Uterus (tissue), 4 donors: ENCODE results near the gene KCNT2. TPM values are rescaled to one million over a fixed set of nuclear protein-coding genes. Genes with fewer than 3 reads are reported as not detected.

ENCODE experiments used
- DNase-seq, 2 donors: peaks; one replicate each; pipeline ENCODE4 v3.0.0-alpha.2; 2019 to 2020
- H3K27ac ChIP-seq, 2 donors: fragments of 200-600 bp; sonication (generic); 1 replicate in 1 of 2; 2 replicates in 1 of 2; pipeline ENCODE4 v1.5.1; 2016 to 2018
- H3K27me3 ChIP-seq, 2 donors: fragments of 200-600 bp; sonication (generic); one replicate each; pipeline ENCODE4 v1.5.1; 2018 to 2019; ENCODE audit warnings: control low read depth in 1 of 2
- H3K36me3 ChIP-seq, 2 donors: fragments of 200-600 bp; sonication (generic); one replicate each; pipeline ENCODE4 v1.5.1; 2019; ENCODE audit warnings: control low read depth in 1 of 2
- H3K4me1 ChIP-seq, 2 donors: fragments of 200-600 bp; sonication (generic); one replicate each; pipeline ENCODE4 v1.5.1; 2018 to 2019; ENCODE audit warnings: control low read depth in 1 of 2
- H3K4me3 ChIP-seq, 2 donors: fragments of 200-600 bp; sonication (generic); 1 replicate in 1 of 2; 2 replicates in 1 of 2; pipeline ENCODE4 v1.5.1; 2018 to 2019; ENCODE audit warnings: mild to moderate bottlenecking in 1 of 2
- H3K9me3 ChIP-seq, 2 donors: fragments of 200-600 bp; sonication (generic); one replicate each; pipeline ENCODE4 v1.5.1; 2019; ENCODE audit warnings: control low read depth in 1 of 2
- CTCF ChIP-seq, 4 experiments: fragments of 200-600 bp in 2 of 4; fragments of 450-650 bp in 2 of 4; sonication (generic) in 2 of 4; IDR thresholded peaks; one replicate each; pipeline ENCODE4 v1.5.1; 2016 to 2019; ENCODE audit warnings: antibody characterized with exemption in 4 of 4, mild to moderate bottlenecking in 2 of 4, moderate library complexity in 1 of 4
- POLR2A ChIP-seq, 2 donors: fragments of 450-650 bp; IDR thresholded peaks; one replicate each; pipeline ENCODE4 v1.6.1; 2016; ENCODE audit warnings: antibody characterized with exemption in 2 of 2, mild to moderate bottlenecking in 1 of 2, moderate library complexity in 1 of 2
- intact Hi-C: fragments of 100-400 bp; cut with DNase I; formaldehyde crosslinking; loops from one replicate; pipeline ENCODE4 v1.15.1; 2023; ENCODE audit warnings: low total_unique reads
- total RNA-seq, 4 donors: library from RNA; depleted of rRNA in 3 of 4; stranded (reverse); fragments of >200 nt in 3 of 4; gene quantifications; one replicate each; pipeline versions ENCODE4 v1.1.0 to v1.2.4, GENCODE V29; 2014 to 2023
- donor health status: DM: yes; HTN: yes; CAD: no.

Gene KCNT2
- total RNA-seq, 4 donors from 2014 or later = 2.3 to 20.5 (median 3.8) TPM

- Histone ChIP-seq H3K9me3 (no peaks in the 10 kb centered on the region), H3K4me1 (no peaks in the 10 kb centered on the region), H3K4me3 (no peak overlapping the region), H3K27me3 (no peaks in the 10 kb centered on the region), H3K27ac (no peak overlapping the region), H3K36me3 (no peaks in the 10 kb centered on the region)
- no peak for DNase-seq
- intact Hi-C loops = no loop called here
- no peak for TF ChIP-seq POLR2A (IDR thresholded peaks at IDR 0.05)
- no peak for TF ChIP-seq CTCF (IDR thresholded peaks at IDR 0.05)
Observed at GRCh38 chr1:196229546-196229945, 378.7 kb downstream of the KCNT2 start.

GRCh38 chr1:196214866-196215265 is 393.4 kb downstream of the KCNT2 start:
- no peaks in the 10 kb centered on the region for H3K4me1 ChIP-seq
- DNase-seq = no peak
- TF ChIP-seq POLR2A (IDR thresholded peaks at IDR 0.05) (no peak), CTCF (IDR thresholded peaks at IDR 0.05) (no peak)
- no peaks in the 10 kb centered on the region for H3K9me3 ChIP-seq
- H3K36me3 ChIP-seq = no peaks in the 10 kb centered on the region
- H3K27me3 ChIP-seq = no peaks in the 10 kb centered on the region
- intact Hi-C loops = no loop called here
- no peak overlapping the region for H3K27ac ChIP-seq
- H3K4me3 ChIP-seq = no peak overlapping the region

GRCh38 chr1:196209983-196210382 is 398.3 kb downstream of the KCNT2 start:
- no peak for DNase-seq
- Histone ChIP-seq H3K27me3 (no peaks in the 10 kb centered on the region), H3K9me3 (no peaks in the 10 kb centered on the region), H3K4me3 (no peak overlapping the region), H3K36me3 (no peaks in the 10 kb centered on the region), H3K4me1 (no peaks in the 10 kb centered on the region), H3K27ac (no peak overlapping the region)
- TF ChIP-seq CTCF (IDR thresholded peaks at IDR 0.05) = no peak
- no peak for TF ChIP-seq POLR2A (IDR thresholded peaks at IDR 0.05)
- intact Hi-C loops = no loop called here

- H3K27ac ChIP-seq = no peak overlapping the region
- H3K4me1 ChIP-seq = no peaks in the 10 kb centered on the region
- TF ChIP-seq CTCF (IDR thresholded peaks at IDR 0.05) (no peak), POLR2A (IDR thresholded peaks at IDR 0.05) (no peak)
- intact Hi-C loops = no loop called here
- no peaks in the 10 kb centered on the region for H3K36me3 ChIP-seq
- no peaks in the 10 kb centered on the region for H3K9me3 ChIP-seq
- no peaks in the 10 kb centered on the region for H3K27me3 ChIP-seq
- DNase-seq = no peak
- no peak overlapping the region for H3K4me3 ChIP-seq
Observed at GRCh38 chr1:196209265-196209664, 399.0 kb downstream of the KCNT2 start.

- intact Hi-C loops = no loop called here
- DNase-seq = no peak
- Histone ChIP-seq H3K9me3 (no peaks in the 10 kb centered on the region), H3K27me3 (no peaks in the 10 kb centered on the region), H3K4me1 (no peaks in the 10 kb centered on the region), H3K27ac (no peak overlapping the region), H3K4me3 (no peak overlapping the region), H3K36me3 (no peaks in the 10 kb centered on the region)
- TF ChIP-seq POLR2A (IDR thresholded peaks at IDR 0.05) = no peak
- no peak for TF ChIP-seq CTCF (IDR thresholded peaks at IDR 0.05)
Observed at GRCh38 chr1:196207612-196208217, 400.5 kb downstream of the KCNT2 start.
